BJ (cell line): ENCODE data around the gene NME4. TPM values are rescaled to one million over a fixed set of nuclear protein-coding genes. Genes with fewer than 3 reads are reported as not detected.

Source experiments
- CTCF ChIA-PET: fragments of 350-600 bp; formaldehyde crosslinking; extraction: SDS; loops from one replicate; lab custom pipeline; 2021; ENCODE audit warnings: antibody characterized with exemption, inconsistent platforms; lab: Yijun Ruan, JAX
- POLR2A ChIA-PET: fragments of 300-600 bp; sonication (Branson Sonifier 250); formaldehyde crosslinking; extraction: SDS; loops from one replicate; lab custom pipeline; 2021; ENCODE audit warnings: antibody characterized with exemption; lab: Charles Lee
- DNase-seq: peaks from one replicate; pipeline ENCODE4 v3.0.0-alpha.2; 2011; ENCODE audit warnings: low read depth
- H3K27me3 ChIP-seq: 2 replicates; pipeline ENCODE4 v1.6.0; 2011; ENCODE audit warnings: low read length; ENCODE audit not compliant: control insufficient read depth, insufficient read depth
- H3K36me3 ChIP-seq: 2 replicates; pipeline ENCODE4 v1.5.1; 2011; ENCODE audit warnings: low read length; ENCODE audit not compliant: control insufficient read depth, insufficient read depth
- H3K4me3 ChIP-seq: 2 replicates; pipeline ENCODE4 v1.5.1; 2011; ENCODE audit warnings: low read depth, mild to moderate bottlenecking, control low read depth, low read length
- polyA plus RNA-seq: library from polyadenylated mRNA; depleted of rRNA; stranded (reverse); fragments of >200 nt; gene quantifications from 2 replicates; pipeline ENCODE4 v1.2.3, GENCODE V29; 2011
- TF ChIP-seq, protein P1 (sequence below): IDR thresholded peaks from 2 replicates; pipeline ENCODE4 v1.5.1; 2011; ENCODE audit warnings: low read depth, mild to moderate bottlenecking, control low read depth, inconsistent platforms, low read length, moderate library complexity; ENCODE audit not compliant: insufficient read depth

NME4 gene
- polyA plus RNA-seq, 1 experiment: 290 TPM

DNA sequence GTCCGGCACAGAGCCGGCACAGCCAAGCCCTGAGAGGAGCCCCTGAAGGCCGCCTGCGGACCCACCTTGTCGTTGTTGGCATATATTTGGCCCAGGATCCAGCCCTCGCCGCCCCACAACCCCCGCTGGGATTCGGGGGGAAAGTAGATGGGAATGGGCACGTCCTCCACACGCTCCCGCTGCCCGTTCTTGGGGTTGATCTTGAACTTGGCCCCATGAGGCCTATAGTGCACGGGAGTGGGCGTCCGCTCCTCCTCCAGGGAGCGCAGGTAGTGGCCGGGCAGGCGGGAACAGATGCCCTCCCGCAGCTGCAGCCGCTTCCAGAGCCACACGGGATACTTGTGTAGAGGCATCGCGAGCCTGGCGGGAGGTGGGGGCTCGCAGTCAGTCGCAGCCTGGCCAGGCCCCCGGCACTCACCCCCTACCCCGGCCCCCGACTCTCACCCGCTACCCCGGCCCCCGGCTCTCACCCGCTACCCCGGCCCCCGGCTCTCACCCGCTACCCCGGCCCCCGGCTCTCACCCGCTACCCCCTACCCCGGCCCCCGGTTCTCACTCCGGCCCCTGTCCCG is 27.0 kb upstream of the NME4 start:
- CTCF ChIA-PET: interaction anchor here (1.0 to 1.9 kb wide), 2 partner anchors 8 to 28 kb away, joined by 3 to 10 read pairs; no protein-coding TSS in a partner anchor
- H3K4me3 ChIP-seq: peak overlapping the region; percentile 42
- DNase-seq: no peak
- TF ChIP-seq, protein P1, sequence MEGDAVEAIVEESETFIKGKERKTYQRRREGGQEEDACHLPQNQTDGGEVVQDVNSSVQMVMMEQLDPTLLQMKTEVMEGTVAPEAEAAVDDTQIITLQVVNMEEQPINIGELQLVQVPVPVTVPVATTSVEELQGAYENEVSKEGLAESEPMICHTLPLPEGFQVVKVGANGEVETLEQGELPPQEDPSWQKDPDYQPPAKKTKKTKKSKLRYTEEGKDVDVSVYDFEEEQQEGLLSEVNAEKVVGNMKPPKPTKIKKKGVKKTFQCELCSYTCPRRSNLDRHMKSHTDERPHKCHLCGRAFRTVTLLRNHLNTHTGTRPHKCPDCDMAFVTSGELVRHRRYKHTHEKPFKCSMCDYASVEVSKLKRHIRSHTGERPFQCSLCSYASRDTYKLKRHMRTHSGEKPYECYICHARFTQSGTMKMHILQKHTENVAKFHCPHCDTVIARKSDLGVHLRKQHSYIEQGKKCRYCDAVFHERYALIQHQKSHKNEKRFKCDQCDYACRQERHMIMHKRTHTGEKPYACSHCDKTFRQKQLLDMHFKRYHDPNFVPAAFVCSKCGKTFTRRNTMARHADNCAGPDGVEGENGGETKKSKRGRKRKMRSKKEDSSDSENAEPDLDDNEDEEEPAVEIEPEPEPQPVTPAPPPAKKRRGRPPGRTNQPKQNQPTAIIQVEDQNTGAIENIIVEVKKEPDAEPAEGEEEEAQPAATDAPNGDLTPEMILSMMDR: no peak
- POLR2A ChIA-PET: no interaction called here
- H3K36me3 ChIP-seq: peaks cover 38% of the 10 kb centered on the region
- H3K27me3 ChIP-seq: no peaks in the 10 kb centered on the region

DNA sequence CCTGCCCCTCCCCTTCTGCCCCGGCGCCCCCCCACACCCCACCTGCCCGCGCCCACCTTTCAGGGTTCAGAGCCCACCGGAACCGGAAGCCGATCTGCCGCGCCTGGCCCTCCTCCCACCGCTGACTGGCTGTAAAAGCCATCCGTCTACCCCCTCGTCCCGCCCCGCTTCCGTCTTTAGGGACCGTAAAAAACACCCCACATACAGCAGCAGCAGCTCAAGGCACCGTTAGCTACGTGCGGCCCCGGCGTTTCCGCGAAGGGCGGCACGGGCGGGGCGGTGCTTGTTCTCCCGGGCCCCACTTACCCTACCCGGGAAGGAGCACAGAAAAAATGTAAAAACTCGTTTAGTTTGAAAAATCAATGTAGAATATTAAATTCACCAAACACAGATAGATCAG is 26.6 kb upstream of the NME4 start, which contains the start of gene MRPL28:
MRPL28 (minus strand) TSS at position 96 of the 400 bp plus-strand sequence. CDS start 320 bp downstream, outside the sequence.
- H3K4me3 ChIP-seq: peak within 1 kb of the TSS; percentile 42
- TF ChIP-seq, protein P1: no peak
- POLR2A ChIA-PET: no interaction called here
- DNase-seq: peak; percentile 71
- H3K36me3 ChIP-seq: peaks cover 42% of the 10 kb centered on the region
- H3K27me3 ChIP-seq: no peaks in the 10 kb centered on the region
- CTCF ChIA-PET: interaction anchor here (1.0 to 1.9 kb wide), 3 partner anchors 8 to 27 kb away, joined by 3 to 10 read pairs (median 4); no protein-coding TSS in a partner anchor

DNA sequence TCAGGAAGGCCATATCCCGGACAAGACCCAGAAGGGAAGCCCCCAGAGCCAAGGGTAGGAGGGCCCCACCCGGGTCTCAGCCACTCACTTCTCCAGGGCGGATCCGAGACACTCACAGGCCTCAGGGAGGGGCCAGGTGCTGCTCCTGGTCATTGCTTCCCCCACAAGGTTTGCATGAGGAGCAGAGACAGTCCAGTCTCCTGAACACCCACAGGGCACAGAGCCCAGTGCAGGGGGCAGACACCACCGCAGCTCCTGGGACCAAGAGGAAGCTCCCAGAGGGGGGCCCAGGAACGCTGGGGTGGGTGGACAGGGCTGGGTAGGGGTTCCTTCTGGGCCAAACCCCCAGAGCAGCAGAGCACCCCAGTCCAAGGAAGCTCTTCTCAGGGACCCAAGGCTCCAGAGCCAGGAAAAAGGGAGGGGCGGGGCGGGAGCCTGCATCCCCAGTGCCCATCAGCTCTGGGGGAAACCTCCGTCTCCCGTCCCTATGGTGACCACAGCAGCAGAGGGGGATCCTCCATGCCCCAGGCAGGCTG is 26.0 kb upstream of the NME4 start:
- DNase-seq: no peak
- TF ChIP-seq, protein P1: no peak
- Histone ChIP-seq H3K36me3 (peaks cover 43% of the 10 kb centered on the region), H3K27me3 (no peaks in the 10 kb centered on the region), H3K4me3 (no peak overlapping the region)
- POLR2A ChIA-PET: no interaction called here
- CTCF ChIA-PET: interaction anchor here (1.0 to 1.9 kb wide), 3 partner anchors 9 to 27 kb away, joined by 3 to 10 read pairs (median 4); no protein-coding TSS in a partner anchor

DNA sequence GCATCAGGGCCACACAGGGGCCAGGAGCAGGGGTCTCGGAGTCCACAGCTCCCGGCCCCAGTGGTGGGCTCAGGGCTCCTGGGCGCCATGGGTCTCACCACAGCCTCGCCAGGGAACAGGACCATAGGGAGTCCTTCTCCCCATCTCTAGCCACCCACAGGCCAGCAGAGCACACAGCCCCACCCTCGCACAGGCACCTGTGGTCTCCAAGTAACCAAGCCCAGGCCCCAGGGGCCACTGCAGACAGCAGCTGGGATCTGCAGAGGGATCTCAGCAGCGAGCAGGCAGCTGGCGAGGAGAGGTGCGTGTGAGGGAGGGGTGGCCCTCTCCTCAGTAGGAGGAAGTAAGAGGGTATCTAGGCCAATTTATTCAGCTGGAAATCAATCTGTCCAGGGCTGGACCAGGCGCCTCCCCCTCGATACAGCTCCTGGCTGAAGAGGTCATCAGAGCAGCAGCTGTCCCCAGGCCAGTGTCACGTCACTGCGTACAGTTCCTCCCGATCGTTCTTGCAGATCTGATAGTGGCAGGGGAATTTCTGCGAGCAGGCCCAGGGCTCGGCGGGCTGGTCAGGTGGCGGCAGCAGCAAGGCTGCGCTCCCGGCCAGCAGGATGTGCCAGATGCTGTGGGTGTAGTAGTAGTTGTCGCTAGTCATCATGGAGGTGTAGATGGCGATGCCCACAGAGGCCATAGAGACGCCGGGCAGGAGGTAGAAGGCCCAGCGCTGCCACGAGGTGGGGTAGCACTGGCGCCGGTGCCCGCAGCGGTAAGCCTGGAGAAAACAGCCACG is 25.3 kb upstream of the NME4 start:
- Histone ChIP-seq H3K27me3 (no peaks in the 10 kb centered on the region), H3K36me3 (peaks cover 42% of the 10 kb centered on the region), H3K4me3 (no peak overlapping the region)
- ChIA-PET CTCF (interaction anchor here (1.6 to 1.9 kb wide), 2 partner anchors 9 to 11 kb away, joined by 4 to 10 read pairs; no protein-coding TSS in a partner anchor), POLR2A (no interaction called here)
- TF ChIP-seq, protein P1: no peak
- no peak for DNase-seq
